GM11168 (cell line): ENCODE data around the gene CCDC88A.
"Not testable (repeated sequence)": the region's sequence is repeated elsewhere in the genome, so short reads cannot be mapped to it uniquely, and the experiment has no call there.

Experiments
- in situ Hi-C: fragments of 300-500 bp; cut with MboI; formaldehyde crosslinking; loops from one replicate; pipeline ENCODE4 v1.12.0; 2022; ENCODE audit warnings: low sequenced_read_pairs; ENCODE audit not compliant: unreplicated experiment

Gene CCDC88A

DNA sequence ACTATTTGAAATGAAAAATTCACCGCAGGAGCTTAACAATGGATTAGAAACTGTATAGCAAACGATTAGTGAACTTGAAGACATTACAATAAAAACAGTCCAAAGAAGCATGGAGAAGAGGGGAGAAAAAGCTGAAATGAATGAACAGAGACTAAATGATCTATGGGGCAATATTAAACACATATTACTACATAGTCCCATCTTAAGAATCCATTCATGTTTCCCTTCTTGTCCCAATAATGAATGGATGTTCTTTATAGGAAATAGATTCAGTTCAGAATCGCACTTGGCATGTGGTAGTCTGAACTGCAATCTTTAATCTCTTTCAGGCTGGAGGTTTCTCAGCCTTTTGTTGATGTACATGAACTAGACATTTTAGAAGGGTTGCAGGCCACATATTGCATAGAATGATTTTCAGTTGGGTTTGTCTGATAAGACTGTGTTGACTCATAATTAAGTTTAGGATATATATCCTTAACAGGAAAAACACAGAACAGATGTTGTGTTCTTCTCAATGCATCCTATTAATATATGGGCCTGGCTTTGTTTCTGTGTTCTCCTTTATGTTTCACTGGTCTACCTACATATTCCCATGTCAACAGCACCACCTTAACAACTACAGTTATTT lies 27.9 kb downstream of the CCDC88A start:
- in situ Hi-C loops = no loop called here

GRCh38 chr2:55391155-55391554 lies 28.5 kb downstream of the CCDC88A start:
- in situ Hi-C loops = no loop called here

DNA sequence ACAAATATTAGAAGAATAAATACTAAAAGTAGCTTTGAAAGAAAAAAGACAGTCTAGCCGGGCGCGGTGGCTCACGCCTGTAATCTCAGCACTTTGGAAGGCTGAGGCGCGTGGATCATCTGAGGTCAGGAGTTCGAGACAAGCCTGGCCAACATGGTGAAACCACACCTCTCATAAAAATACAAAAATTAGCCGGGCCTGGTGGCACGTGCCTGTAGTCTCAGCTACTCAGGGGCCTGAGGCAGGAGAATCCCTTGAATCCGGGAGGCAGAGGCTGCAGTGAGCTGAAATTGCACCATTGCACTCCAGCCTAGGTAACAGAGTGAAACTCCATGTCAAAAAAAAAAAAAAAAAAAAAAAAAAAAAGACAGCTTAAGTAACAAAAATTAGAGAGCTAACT lies 34.1 kb downstream of the CCDC88A start:
- in situ Hi-C loops = not testable (repeated sequence)

GRCh38 chr2:55384786-55385185 lies 34.9 kb downstream of the CCDC88A start:
- in situ Hi-C loops = no loop called here

- in situ Hi-C loops = no loop called here
Measured at GRCh38 chr2:55371376-55371775, 48.3 kb downstream of the CCDC88A start.

DNA sequence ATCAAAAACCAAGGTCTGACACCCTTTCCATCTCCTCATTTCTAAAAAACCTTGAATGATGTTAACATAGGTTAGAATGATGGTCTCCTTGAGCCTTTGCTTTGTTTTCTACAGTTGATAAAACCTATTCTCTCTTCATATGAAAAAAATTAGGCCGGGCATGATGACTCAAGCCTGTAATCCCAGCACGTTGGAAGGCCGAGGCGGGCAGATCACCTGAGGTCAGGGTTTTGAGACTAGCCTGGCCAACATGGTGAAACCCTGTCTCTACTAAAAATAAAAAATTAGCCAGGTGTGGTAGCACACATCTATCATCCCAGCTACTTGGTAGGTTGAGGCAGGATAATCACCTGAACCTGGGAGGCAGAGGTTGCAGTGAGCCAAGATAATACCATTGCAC lies 49.4 kb downstream of the CCDC88A start:
- in situ Hi-C loops = no loop called here

- in situ Hi-C loops = no loop called here
Measured at GRCh38 chr2:55365303-55365702, 54.4 kb downstream of the CCDC88A start.

DNA sequence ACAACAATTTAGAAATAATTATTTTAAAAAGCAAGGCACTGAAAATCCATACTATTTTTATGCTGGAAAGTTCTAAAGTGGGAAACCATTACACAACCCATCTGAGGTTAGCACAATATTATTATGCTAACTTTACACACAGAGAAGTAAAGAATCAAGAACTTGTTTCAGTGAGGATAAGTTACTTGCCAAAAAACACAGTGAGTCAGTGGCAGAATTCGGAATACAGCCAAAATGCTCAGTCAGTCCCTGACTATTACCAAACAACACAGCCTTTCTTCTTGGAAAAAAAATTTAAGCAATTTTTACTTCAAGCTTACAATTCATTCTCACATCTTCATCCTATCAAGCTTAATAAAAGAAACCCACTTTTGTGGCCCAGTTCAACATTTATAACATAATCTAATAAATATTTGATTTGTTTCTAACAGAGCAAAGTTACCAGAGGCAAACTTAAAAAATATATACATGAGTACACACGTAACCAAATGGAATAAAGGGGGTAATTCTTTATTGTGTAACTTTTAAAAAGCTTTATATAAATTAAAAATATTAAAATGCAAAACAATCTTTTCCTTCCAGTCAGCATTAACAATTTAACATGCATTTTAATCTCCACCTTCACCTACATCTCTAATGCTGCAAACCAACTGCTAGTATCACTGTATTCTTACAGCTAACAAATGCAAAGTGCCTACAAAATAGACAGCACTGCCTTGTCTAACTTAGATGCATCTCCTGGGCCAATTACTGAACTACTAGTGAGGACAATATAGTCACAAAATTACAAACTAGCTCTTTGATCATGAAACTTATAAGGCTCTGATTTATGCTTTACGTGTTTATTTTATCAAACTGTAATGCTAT lies 55.2 kb downstream of the CCDC88A start:
- in situ Hi-C loops = no loop called here

DNA sequence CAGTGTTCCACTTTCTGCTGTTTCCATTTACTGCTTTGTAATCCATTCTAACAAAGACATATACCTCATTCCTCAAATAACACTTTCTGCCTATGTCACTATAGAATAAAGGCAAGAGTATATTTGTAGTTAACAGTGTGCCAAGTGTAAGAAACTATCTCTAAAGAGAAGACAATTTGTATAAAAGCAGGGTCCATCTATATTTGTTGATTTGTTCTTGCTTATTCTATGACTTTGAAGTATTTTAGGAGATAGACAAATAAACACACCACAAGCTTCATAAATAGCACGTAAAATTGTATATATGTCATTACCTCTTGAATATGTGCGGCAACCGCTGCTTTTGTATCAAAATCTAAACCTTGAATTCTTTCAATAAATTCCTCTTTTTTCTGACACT lies 56.0 kb downstream of the CCDC88A start:
- in situ Hi-C loops = no loop called here

DNA sequence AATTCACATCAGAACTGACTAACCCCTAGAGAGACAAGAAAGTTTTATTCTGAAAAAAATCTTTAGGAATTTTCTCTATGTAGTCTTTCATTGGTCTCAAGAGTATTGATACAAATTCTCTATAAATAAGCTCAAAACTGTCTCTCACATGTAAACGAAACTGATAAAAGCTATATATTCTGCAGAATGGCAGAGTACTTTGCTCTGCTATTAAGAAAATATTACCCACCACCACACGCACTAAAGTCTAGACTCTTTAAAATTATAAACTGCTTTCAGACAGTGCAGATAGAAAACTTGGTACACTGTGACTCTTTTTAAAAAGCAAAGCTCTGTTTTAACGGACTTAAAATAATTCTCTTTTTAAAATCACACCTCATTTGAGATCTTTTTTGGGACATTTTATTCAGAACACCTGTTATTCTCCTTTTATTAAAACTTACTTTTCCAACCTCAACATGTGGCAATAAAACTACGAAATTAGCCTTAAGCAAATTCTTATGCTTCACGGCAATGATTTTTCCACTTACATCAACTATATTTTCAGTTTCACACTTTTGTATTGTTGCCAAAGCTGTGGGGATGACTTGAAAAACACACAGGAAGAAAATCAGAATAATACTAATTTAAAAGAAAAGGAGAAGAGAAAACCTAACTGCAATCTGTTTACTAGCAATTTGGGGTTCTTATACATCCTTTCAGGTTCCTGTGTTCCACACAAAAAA lies 58.0 kb downstream of the CCDC88A start:
- in situ Hi-C loops = no loop called here

DNA sequence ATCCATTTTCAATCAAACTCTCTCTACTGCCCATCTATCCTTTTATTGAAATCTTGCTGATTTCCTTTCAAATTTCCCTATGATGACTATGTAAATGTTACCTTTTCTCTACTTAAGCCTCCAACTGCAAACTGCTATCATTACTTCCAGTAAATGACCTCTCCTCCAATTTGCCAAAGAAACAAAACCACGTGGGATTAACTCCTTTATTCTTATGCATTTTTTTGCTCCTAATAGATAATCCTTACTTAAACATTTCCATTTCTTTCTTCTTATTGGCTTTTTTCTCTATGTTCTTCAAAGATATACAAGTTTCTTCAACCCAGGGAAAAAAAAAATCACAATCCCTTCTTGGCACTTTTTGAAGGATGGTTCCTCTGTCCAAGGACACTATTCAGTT lies 61.2 kb downstream of the CCDC88A start:
- in situ Hi-C loops = no loop called here

- in situ Hi-C loops = no loop called here
Measured at GRCh38 chr2:55357927-55358326, 61.7 kb downstream of the CCDC88A start.

- in situ Hi-C loops = no loop called here
Measured at GRCh38 chr2:55357164-55357563, 62.5 kb downstream of the CCDC88A start.

DNA sequence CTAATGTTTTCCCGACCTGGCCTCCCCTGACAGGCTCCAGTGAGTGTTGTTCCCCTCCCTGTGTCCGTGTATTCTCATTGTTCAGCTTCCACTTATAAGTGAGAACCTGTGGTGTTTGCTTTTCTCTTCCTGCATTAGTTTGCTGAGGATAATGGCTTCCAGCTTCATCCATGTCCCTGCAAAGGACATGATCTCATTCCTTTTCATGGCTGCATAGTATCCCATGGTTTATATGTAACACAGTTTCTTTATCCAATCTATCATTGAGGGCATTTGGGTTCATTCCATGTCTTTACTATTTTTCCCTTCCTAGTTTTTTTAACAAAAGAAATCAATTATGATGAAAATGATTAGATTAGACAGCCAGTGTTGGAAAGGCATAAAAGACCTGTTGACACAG lies 63.5 kb downstream of the CCDC88A start:
- in situ Hi-C loops = not testable (repeated sequence)

GRCh38 chr2:55355451-55355850 lies 64.2 kb downstream of the CCDC88A start:
- in situ Hi-C loops = no loop called here

DNA sequence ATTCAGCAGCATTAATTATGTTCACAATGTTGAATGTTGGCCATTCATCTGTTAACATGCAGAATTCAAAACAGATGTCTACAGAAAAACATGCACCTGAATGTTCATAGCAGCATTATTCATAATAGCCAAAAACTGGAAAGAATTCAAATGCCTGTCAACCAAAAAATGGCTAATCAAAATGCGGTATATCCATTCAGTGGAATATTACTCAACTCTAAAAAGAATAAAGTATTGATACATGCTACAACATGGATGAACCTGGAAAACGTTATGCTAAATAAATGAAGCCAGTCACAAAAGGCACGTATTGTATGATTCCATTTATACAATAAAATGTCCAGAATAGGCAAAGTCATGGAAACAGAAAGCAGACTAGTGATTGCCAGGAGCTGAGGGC lies 68.0 kb downstream of the CCDC88A start:
- in situ Hi-C loops = no loop called here

DNA sequence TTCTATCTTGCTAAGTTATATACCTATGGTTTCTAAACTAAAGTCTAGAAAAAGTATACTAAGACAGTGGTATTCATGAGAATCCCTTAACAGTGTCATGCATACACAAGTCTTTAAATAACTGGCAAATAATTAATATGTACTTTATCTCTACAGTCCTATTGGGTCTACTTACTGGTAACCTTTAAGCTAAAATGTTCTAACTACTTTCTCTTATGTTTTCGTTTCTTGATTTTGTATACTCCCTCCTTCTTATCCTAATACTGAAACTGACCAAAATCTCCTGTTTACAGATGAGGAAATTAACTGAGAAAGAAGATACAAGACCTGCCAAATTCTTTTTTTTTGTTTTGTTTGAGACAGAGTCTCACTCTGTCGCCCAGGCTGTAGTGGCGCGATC lies 74.6 kb downstream of the CCDC88A start:
- in situ Hi-C loops = no loop called here

DNA sequence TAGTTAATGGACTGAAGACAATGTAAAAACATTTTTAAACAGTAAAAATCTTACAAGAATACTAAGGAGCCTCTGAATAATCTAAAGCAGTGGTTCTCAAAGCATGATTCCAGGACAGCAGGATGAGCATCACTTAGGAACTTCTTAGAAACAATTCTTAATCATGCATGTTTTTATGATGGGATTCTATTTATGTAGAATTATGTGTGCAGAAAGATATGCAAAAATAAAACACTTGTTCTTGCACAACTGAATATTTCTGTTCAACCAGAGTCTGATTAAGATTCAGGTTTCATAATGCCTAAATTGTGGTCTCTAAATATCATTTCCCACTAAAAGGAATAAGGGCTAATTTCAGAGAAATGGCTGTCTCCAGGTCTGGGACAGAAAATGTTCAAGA lies 81.4 kb downstream of the CCDC88A start:
- in situ Hi-C loops = no loop called here

GRCh38 chr2:55334728-55335127 lies 84.9 kb downstream of the CCDC88A start:
- in situ Hi-C loops = no loop called here

DNA sequence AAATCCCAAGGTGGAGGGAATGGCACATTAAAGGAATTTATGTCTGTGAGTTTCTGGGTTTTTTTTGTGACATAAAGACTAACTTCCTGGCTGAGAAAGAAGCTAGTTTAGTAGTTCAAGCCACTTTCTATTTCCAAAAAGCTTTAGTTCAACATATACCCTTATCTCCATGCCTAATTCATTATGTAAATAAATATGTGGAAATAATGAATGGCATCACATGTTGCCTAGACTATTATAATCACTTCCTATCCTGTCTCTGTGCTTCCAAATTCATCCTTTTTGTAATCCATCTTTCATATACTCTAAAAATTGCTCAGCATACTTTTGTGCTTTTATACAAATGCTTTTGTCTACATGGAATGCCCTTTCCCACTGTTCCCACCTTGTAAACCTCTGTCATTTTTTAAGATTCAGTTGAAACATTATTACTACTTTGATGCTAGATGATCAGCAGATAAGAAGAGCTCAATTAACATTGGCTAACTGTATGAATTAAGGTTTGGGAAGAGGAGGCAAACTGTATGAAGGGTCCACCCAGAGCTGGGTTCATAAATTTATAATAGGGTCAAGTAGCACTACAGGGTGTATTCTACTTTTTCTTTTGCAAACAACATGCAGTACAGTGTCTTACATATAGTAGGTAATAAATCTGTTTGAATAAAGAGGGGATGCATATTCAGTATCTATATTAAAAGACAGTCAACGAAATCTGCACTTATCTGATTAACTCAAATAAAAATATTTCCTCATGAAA lies 88.9 kb downstream of the CCDC88A start:
- in situ Hi-C loops = no loop called here
